ENCODE results near the gene ELF4. TPM values are rescaled to one million over a fixed set of nuclear protein-coding genes. Genes with fewer than 3 reads are reported as not detected.

Gene ELF4
- total RNA-seq, 1 donor from 2014 or later, result not detected

DNA sequence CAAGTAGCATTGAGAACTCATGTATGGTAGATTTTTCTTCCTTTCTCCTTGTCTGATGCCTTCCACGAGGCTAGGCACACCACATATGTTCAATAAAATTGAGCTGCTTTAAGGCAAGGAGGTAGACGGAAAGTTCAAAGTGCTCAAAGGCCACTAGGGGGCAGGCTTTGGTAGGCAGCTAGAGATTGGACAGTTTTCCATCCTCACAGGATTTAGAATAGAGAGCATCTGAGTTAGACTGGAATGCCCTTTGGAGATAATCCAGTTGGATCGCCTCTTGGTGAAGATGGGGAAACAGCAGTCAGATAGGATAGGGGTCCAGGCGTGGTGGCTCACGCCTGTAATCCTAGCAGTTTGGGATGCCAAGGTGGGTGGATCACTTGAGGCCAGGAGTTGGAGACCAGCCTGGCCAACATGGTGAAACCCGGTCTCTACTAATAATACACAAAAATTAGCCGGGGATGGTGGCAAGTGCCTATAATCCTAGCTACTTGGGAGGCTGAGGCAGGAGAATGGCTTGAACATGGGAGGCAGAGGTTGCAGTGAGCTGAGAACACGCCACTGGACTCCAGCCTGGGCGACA lies 30.4 kb downstream of the ELF4 start:
- Histone ChIP-seq H3K27me3 (no peaks in the 10 kb centered on the region), H3K4me3 (no peak overlapping the region), H3K79me2 (ENCODE audit: low read depth) (no peaks in the 10 kb centered on the region), H3K36me3 (no peaks in the 10 kb centered on the region), H3K4me1 (no peaks in the 10 kb centered on the region), H3F3A (ENCODE audit: low read depth) (no peaks in the 10 kb centered on the region), H2AFZ (replicated peaks) (no peak overlapping the region), H4K20me1 (ENCODE audit: low read depth) (no peaks in the 10 kb centered on the region), H3K9ac (no peak overlapping the region), H3K27ac (no peak overlapping the region), H3K4me2 (no peak overlapping the region), H3K9me3 (ENCODE audit: low read depth) (no peaks in the 10 kb centered on the region)
- H3K4me1 Mint-ChIP-seq, result peaks cover 29% of the 10 kb centered on the region
- peaks cover 8% of the 10 kb centered on the region for H3K27me3 Mint-ChIP-seq (ENCODE audit: insufficient read depth, low read depth)
- no peak overlapping the region for H3K27ac Mint-ChIP-seq
- TF ChIP-seq CTCF (IDR thresholded peaks at IDR 0.05) (peak; percentile 75), EZH2 (IDR thresholded peaks at IDR 0.05) (no peak)
- no peaks in the 10 kb centered on the region for H3K36me3 Mint-ChIP-seq
- peak; percentile 76 for DNase-seq (ENCODE audit: low spot score)
- no peak overlapping the region for H3K4me3 Mint-ChIP-seq
- H3K9me3 Mint-ChIP-seq, result no peaks in the 10 kb centered on the region

DNA sequence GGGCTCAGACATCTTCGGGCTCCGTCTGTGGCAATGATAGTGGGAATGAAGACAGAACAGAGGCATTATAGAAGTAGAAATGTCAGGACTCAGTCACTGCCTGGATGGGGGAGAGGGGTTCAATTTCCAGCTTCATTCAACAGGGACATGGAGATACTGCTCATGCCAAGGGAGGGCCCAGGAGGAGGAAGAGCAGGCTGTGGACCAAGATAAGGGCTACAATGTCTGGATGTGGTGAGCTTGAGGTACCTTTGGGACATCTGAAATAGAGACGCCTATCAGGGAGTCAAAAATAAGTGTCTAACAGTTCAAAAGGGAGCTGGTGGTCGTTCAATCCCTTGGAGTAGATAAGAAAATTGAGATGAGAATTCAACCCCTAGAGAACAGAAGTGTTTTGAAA lies 34.5 kb downstream of the ELF4 start:
- peaks cover 4% of the 10 kb centered on the region for H3K4me1 Mint-ChIP-seq
- peaks cover 6% of the 10 kb centered on the region for H3K27me3 Mint-ChIP-seq (ENCODE audit: insufficient read depth, low read depth)
- no peaks in the 10 kb centered on the region for H3K36me3 ChIP-seq
- no peak overlapping the region for H3K27ac Mint-ChIP-seq
- no peaks in the 10 kb centered on the region for H3K79me2 ChIP-seq (ENCODE audit: low read depth)
- H3K4me1 ChIP-seq, result no peaks in the 10 kb centered on the region
- no peaks in the 10 kb centered on the region for H3F3A ChIP-seq (ENCODE audit: low read depth)
- TF ChIP-seq CTCF (IDR thresholded peaks at IDR 0.05) (no peak), EZH2phosphoT487 (IDR thresholded peaks at IDR 0.05) (no peak), EZH2 (IDR thresholded peaks at IDR 0.05) (no peak)
- no peaks in the 10 kb centered on the region for H3K9me3 ChIP-seq (ENCODE audit: low read depth)
- H3K4me2 ChIP-seq, result no peak overlapping the region
- peaks cover 2% of the 10 kb centered on the region for H3K9me3 Mint-ChIP-seq
- H3K4me3 ChIP-seq, result no peak overlapping the region
- H3K9ac ChIP-seq, result no peak overlapping the region
- H4K20me1 ChIP-seq (ENCODE audit: low read depth), result no peaks in the 10 kb centered on the region
- H3K36me3 Mint-ChIP-seq, result peaks cover 2% of the 10 kb centered on the region
- no peak overlapping the region for H3K4me3 Mint-ChIP-seq
- no peak overlapping the region for H3K27ac ChIP-seq
- no peak overlapping the region for H2AFZ ChIP-seq (replicated peaks)
- no peaks in the 10 kb centered on the region for H3K27me3 ChIP-seq
- DNase-seq (ENCODE audit: low spot score), result no peak

DNA sequence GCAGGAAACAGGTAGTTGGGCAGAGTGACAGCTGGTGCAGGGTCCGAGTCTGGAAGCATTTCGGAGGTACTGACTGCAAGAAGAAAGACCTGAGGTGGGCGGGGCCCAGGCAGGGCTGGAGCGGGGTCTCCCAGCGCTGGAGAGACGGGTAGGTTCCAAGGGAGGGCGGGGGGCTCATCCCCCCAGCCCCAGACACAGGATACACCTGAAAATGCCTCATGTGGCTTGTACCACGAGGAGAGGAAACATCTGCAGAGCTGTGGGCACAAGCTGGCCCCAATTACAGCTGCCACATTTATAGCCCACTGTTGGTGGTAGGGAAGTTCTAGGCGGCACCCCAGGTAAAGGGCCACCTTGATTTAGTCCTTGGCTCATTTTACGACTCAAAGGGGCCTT lies 38.0 kb downstream of the ELF4 start:
- peak overlapping the region; percentile 7 for H3K27ac Mint-ChIP-seq
- no peak for DNase-seq (ENCODE audit: low spot score)
- peaks cover 6% of the 10 kb centered on the region for H3K27me3 Mint-ChIP-seq (ENCODE audit: insufficient read depth, low read depth)
- Histone ChIP-seq H3K36me3 (no peaks in the 10 kb centered on the region), H3K27ac (no peak overlapping the region), H3F3A (ENCODE audit: low read depth) (no peaks in the 10 kb centered on the region), H3K4me1 (no peaks in the 10 kb centered on the region), H2AFZ (replicated peaks) (no peak overlapping the region), H3K4me3 (no peak overlapping the region), H3K9ac (no peak overlapping the region), H4K20me1 (ENCODE audit: low read depth) (no peaks in the 10 kb centered on the region), H3K27me3 (no peaks in the 10 kb centered on the region), H3K9me3 (ENCODE audit: low read depth) (no peaks in the 10 kb centered on the region), H3K79me2 (ENCODE audit: low read depth) (no peaks in the 10 kb centered on the region), H3K4me2 (no peak overlapping the region)
- H3K9me3 Mint-ChIP-seq, result peaks cover 2% of the 10 kb centered on the region
- no peak overlapping the region for H3K4me3 Mint-ChIP-seq
- no peaks in the 10 kb centered on the region for H3K4me1 Mint-ChIP-seq
- H3K36me3 Mint-ChIP-seq, result peaks cover 2% of the 10 kb centered on the region
- TF ChIP-seq EZH2 (IDR thresholded peaks at IDR 0.05) (no peak), EZH2phosphoT487 (IDR thresholded peaks at IDR 0.05) (no peak), CTCF (IDR thresholded peaks at IDR 0.05) (no peak)
